A673 (cell line): Measurements from ENCODE around the gene SRPX2. TPM values are rescaled to one million over a fixed set of nuclear protein-coding genes. Genes with fewer than 3 reads are reported as not detected.

Experiments
- BruUV-seq: library from RNA; stranded (reverse); fragments of 400-500 nt; replicated peaks from 2 replicates; lab custom pipeline; 2021; lab: Mats Ljungman, UMichigan
- CTCF ChIA-PET: fragments of 300-600 bp; sonication (Branson Sonifier 250); formaldehyde crosslinking; loops from one replicate; lab custom pipeline; 2022; ENCODE audit warnings: antibody characterized with exemption; lab: Charles Lee
- POLR2A ChIA-PET: fragments of 300-600 bp; sonication (Branson Sonifier 250); formaldehyde crosslinking; loops from one replicate; lab custom pipeline; 2022; ENCODE audit warnings: antibody characterized with exemption; ENCODE audit not compliant: low non-redundant PET; lab: Charles Lee
- DNase-seq: peaks from one replicate; pipeline ENCODE4 v3.0.0-alpha.2; 2015; ENCODE audit warnings: low spot score
- H3K27ac ChIP-seq: fragments of 200-600 bp; sonication (generic); 2 replicates; pipeline ENCODE4 v1.5.1; 2016; ENCODE audit warnings: mixed run types, low read depth, mild to moderate bottlenecking, mixed read lengths, antibody characterized with exemption, low read length; ENCODE audit not compliant: poor library complexity, severe bottlenecking
- H3K27me3 ChIP-seq: fragments of 200-600 bp; sonication (generic); replicated peaks from 2 replicates; pipeline ENCODE4 v1.6.1; 2017; ENCODE audit warnings: mixed run types, low read depth, mild to moderate bottlenecking, mixed read lengths, antibody characterized with exemption, low read length; ENCODE audit not compliant: insufficient read depth, poor library complexity
- H3K36me3 ChIP-seq: fragments of 200-600 bp; sonication (generic); 2 replicates; pipeline ENCODE4 v1.6.1; 2016; ENCODE audit warnings: mixed run types, mild to moderate bottlenecking, mixed read lengths, antibody characterized with exemption, low read length; ENCODE audit not compliant: insufficient read depth, poor library complexity, severe bottlenecking
- H3K4me1 ChIP-seq: fragments of 200-600 bp; sonication (generic); 2 replicates; pipeline ENCODE4 v1.6.1; 2017; ENCODE audit warnings: mixed run types, mild to moderate bottlenecking, mixed read lengths, antibody characterized with exemption, low read length; ENCODE audit not compliant: insufficient read depth, poor library complexity, severe bottlenecking
- H3K4me3 ChIP-seq: fragments of 200-600 bp; sonication (generic); 2 replicates; pipeline ENCODE4 v1.5.1; 2016; ENCODE audit warnings: low read depth, mixed run types, mild to moderate bottlenecking, mixed read lengths, low read length; ENCODE audit not compliant: poor library complexity, severe bottlenecking
- H3K9me3 ChIP-seq: fragments of 200-600 bp; sonication (generic); 2 replicates; pipeline ENCODE4 v1.6.1; 2016; ENCODE audit warnings: mixed run types, low read depth, mild to moderate bottlenecking, mixed read lengths, antibody characterized with exemption, low read length; ENCODE audit not compliant: poor library complexity, severe bottlenecking
- EZH2 ChIP-seq: fragments of 200-600 bp; sonication (generic); IDR thresholded peaks from 2 replicates; pipeline ENCODE4 v1.6.1; 2017; ENCODE audit warnings: borderline replicate concordance, low read depth, mild to moderate bottlenecking, mixed read lengths, antibody characterized with exemption, low read length; ENCODE audit not compliant: poor library complexity, severe bottlenecking
- intact Hi-C: fragments of 100-400 bp; cut with micrococcal nuclease; formaldehyde crosslinking; loops from one replicate; pipeline ENCODE4 v1.10.0; 2022; ENCODE audit not compliant: unreplicated experiment
- total RNA-seq: library from RNA; stranded (reverse); gene quantifications from 2 replicates; pipeline ENCODE4 v1.2.3, GENCODE V29; 2021
- TF ChIP-seq, protein P1 (sequence below): fragments of 300-800, 200-600 bp; sonication (generic); conservative IDR thresholded peaks from 2 replicates; pipeline ENCODE4 v1.5.1; 2017; ENCODE audit warnings: low read depth, mild to moderate bottlenecking, antibody characterized with exemption, low read length, moderate library complexity, mixed read lengths

Gene SRPX2
- total RNA-seq, 1 experiment from 2014 or later: 12.3 TPM

DNA sequence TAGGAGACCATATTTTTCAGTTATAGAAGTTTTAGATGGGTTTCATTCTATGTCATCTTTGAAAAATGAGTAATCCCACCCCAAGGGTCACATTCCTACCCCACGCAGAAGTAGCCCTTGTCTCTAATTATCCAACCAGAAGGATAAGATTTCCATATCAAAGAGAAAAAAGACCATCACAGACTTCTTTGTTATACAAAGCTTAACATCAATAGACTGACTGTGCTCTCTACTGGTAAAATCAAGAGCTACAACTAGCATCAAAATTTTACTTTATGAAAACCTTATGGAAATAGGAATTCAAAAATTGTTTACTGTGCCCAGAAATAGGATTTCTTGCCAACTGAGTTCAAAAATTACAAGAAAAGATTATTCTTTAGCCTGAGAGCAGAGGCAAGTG, 34.4 kb upstream of the SRPX2 start:
- BruUV-seq: no TSS peak

DNA sequence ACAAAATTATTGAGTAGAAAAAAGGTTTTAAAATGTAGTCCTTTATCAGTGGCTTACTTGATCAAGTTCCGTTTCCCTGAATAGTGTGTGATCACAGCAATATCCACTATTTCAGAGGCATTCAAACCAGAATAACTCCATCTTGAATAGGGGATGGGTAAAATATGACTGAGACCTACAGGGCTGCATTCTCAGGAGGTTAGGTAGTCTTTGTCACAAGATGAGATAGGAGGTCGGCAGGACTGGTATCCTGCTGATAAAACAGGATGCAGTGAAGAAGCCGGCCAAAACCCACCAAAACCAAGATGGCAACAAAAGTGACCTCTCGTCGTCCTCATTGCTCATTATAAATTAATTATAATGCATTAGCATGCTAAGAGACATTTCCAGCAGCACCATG, 32.0 kb upstream of the SRPX2 start:
- no peaks in the 10 kb centered on the region for H3K36me3 ChIP-seq
- H3K27me3 ChIP-seq: peaks cover 5% of the 10 kb centered on the region
- no peaks in the 10 kb centered on the region for H3K9me3 ChIP-seq
- TF ChIP-seq EZH2: no peak
- TF ChIP-seq, protein P1, sequence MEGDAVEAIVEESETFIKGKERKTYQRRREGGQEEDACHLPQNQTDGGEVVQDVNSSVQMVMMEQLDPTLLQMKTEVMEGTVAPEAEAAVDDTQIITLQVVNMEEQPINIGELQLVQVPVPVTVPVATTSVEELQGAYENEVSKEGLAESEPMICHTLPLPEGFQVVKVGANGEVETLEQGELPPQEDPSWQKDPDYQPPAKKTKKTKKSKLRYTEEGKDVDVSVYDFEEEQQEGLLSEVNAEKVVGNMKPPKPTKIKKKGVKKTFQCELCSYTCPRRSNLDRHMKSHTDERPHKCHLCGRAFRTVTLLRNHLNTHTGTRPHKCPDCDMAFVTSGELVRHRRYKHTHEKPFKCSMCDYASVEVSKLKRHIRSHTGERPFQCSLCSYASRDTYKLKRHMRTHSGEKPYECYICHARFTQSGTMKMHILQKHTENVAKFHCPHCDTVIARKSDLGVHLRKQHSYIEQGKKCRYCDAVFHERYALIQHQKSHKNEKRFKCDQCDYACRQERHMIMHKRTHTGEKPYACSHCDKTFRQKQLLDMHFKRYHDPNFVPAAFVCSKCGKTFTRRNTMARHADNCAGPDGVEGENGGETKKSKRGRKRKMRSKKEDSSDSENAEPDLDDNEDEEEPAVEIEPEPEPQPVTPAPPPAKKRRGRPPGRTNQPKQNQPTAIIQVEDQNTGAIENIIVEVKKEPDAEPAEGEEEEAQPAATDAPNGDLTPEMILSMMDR: no peak
- CTCF ChIA-PET: no interaction called here
- no TSS peak for BruUV-seq
- no peaks in the 10 kb centered on the region for H3K4me1 ChIP-seq
- POLR2A ChIA-PET: no interaction called here
- no peak overlapping the region for H3K4me3 ChIP-seq
- H3K27ac ChIP-seq: no peak overlapping the region
- no peak for DNase-seq
- intact Hi-C loops: no loop called here

More for the DNA sequence above, 34.4 kb upstream of the SRPX2 start:
- Histone ChIP-seq H3K36me3 (no peaks in the 10 kb centered on the region), H3K27me3 (peaks cover 6% of the 10 kb centered on the region), H3K27ac (no peak overlapping the region), H3K9me3 (no peaks in the 10 kb centered on the region), H3K4me1 (no peaks in the 10 kb centered on the region), H3K4me3 (no peak overlapping the region)
- TF ChIP-seq, protein P1: peak; percentile 20; the same call in 1 of the 2 replicates
- no peak for TF ChIP-seq EZH2
- intact Hi-C loops: no loop called here
- DNase-seq: no peak
- CTCF ChIA-PET: no interaction called here
- POLR2A ChIA-PET: no interaction called here

DNA sequence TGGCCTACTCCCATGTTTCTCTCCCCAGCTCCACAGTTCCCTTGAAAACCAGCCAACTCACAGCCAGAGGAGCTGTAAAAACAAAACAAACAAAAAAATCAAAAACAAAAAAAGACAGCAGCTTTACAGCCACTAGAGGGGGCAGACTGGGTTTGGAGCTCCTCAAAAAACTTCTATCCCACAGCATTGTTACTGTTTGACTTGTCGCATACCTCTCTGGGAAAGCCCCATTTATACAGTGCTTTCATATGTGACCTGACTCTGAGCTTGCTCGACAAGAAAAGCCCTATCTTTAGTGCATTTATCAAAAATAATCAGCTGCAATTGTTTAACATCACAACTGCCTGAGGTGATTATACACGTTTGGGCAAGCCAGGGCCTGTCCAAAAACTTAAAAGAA, 29.0 kb upstream of the SRPX2 start:
- Histone ChIP-seq H3K27me3 (no peaks in the 10 kb centered on the region), H3K27ac (no peak overlapping the region), H3K9me3 (no peaks in the 10 kb centered on the region), H3K36me3 (no peaks in the 10 kb centered on the region), H3K4me3 (no peak overlapping the region), H3K4me1 (no peaks in the 10 kb centered on the region)
- ChIA-PET POLR2A (interaction anchor here (0.6 kb wide), 1 partner anchor 33 kb away, joined by 3 read pairs; no protein-coding TSS in a partner anchor), CTCF (interaction anchor here (0.7 kb wide), 1 partner anchor 154 kb away, joined by 5 read pairs; no protein-coding TSS in a partner anchor)
- intact Hi-C loops: no loop called here
- BruUV-seq: no TSS peak
- peak; percentile 72 for DNase-seq
- TF ChIP-seq, protein P1: peak; percentile 66
- no peak for TF ChIP-seq EZH2
